ENCODE measurements around the gene DNAJA3. TPM values are rescaled to one million over a fixed set of nuclear protein-coding genes. Genes with fewer than 3 reads are reported as not detected.

Gene DNAJA3
- total and polyA plus RNA-seq, 2 experiments from 2014 or later: 60.5 to 70.7 TPM

DNA sequence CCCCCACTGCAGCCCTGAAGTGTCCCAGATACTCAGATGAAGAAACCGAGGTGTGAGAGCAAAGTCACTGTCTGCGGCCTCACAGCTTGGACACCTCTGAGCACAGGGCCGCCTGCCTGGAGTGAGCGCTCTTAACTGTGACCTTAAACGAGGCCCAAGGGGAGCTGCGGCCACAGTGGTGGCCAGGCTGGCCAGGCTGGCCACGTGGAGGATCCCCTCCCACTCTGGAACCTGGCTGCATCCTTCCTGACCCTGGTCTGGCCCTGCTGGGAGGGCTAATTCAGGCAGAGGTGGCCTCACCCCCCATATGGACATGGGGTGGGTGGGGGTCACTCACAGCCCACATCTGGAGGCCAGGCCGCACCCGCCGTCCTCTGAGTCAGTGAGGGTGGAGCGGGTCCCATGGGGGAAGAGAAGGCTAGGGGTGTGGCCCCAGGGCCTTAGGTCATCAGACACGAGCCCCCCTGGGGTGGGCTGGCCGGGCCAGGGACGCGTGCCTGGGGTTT, 47.5 kb upstream of the DNAJA3 start:
- no peaks in the 10 kb centered on the region for H3K36me3 ChIP-seq
- H3K27me3 ChIP-seq: no peaks in the 10 kb centered on the region
- DNase-seq (ENCODE audit: low read depth in 1 of 2, low spot score in 1 of 2): no peak
- peak overlapping the region; percentile 34 for H3K27ac ChIP-seq
- TF ChIP-seq, protein P1, sequence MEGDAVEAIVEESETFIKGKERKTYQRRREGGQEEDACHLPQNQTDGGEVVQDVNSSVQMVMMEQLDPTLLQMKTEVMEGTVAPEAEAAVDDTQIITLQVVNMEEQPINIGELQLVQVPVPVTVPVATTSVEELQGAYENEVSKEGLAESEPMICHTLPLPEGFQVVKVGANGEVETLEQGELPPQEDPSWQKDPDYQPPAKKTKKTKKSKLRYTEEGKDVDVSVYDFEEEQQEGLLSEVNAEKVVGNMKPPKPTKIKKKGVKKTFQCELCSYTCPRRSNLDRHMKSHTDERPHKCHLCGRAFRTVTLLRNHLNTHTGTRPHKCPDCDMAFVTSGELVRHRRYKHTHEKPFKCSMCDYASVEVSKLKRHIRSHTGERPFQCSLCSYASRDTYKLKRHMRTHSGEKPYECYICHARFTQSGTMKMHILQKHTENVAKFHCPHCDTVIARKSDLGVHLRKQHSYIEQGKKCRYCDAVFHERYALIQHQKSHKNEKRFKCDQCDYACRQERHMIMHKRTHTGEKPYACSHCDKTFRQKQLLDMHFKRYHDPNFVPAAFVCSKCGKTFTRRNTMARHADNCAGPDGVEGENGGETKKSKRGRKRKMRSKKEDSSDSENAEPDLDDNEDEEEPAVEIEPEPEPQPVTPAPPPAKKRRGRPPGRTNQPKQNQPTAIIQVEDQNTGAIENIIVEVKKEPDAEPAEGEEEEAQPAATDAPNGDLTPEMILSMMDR (IDR thresholded peaks at IDR 0.05; ENCODE audit: low read depth, low read length): no peak
- H3K4me1 ChIP-seq (ENCODE audit: low read depth): peaks cover 43% of the 10 kb centered on the region
- H3K9me3 ChIP-seq (ENCODE audit: low read depth): no peaks in the 10 kb centered on the region
- no peak overlapping the region for H3K4me3 ChIP-seq

GRCh38 chr16:4378999-4379690, 46.5 kb upstream of the DNAJA3 start:
- no peaks in the 10 kb centered on the region for H3K36me3 ChIP-seq
- H3K4me3 ChIP-seq: no peak overlapping the region
- peaks cover 36% of the 10 kb centered on the region for H3K4me1 ChIP-seq (ENCODE audit: low read depth)
- no peaks in the 10 kb centered on the region for H3K27me3 ChIP-seq
- H3K9me3 ChIP-seq (ENCODE audit: low read depth): no peaks in the 10 kb centered on the region
- no peak for DNase-seq (ENCODE audit: low read depth in 1 of 2, low spot score in 1 of 2)
- TF ChIP-seq, protein P1 (IDR thresholded peaks at IDR 0.05; ENCODE audit: low read depth, low read length): no peak
- peak overlapping the region; percentile 34 for H3K27ac ChIP-seq

DNA sequence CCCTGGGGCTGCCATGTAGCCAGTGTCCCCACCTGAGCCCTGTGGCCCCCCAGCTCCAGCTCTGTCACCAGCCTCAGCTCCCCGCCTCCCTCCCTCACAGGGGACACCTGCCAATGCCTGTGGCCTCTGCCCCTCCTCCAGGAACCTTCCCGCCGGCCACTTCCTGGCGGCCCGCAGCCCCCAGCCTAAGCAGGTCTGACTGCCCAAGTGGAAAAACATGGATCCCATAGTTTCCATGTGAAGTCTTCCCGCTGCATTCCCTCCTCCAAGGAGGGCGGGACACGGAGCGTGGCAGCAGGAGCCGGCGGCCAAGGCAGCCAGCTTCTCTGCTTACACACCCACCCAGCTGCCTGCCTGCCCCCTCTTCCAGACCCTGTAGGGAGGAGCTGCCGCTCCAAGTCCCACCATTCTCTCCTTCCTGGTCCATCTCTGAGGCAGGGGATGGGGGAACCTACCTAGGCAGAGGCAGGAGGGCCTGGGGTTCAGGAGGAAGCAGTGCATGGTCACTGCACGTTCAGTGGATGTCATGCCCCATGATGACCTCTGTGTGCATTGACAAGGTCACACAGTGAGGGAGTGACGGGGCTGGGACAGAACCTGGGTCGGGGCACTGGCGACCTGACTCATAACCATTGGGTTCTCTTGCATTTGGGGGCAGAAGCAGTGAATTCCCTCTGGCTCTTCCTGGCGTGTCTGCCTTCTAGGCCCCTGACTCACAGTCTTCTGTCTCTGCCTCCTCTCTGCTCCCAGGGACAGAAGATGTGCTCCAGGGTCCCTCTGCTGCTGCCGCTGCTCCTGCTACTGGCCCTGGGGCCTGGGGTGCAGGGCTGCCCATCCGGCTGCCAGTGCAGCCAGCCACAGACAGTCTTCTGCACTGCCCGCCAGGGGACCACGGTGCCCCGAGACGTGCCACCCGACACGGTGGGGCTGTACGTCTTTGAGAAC, 45.3 kb upstream of the DNAJA3 start:
- TF ChIP-seq, protein P1 (IDR thresholded peaks at IDR 0.05; ENCODE audit: low read depth, low read length): no peak
- Histone ChIP-seq H3K27me3 (no peaks in the 10 kb centered on the region), H3K9me3 (ENCODE audit: low read depth) (no peaks in the 10 kb centered on the region), H3K27ac (peak overlapping the region; percentile 50), H3K4me3 (no peak overlapping the region), H3K36me3 (no peaks in the 10 kb centered on the region), H3K4me1 (ENCODE audit: low read depth) (peaks cover 29% of the 10 kb centered on the region)
- DNase-seq (ENCODE audit: low read depth in 1 of 2, low spot score in 1 of 2): no peak

GRCh38 chr16:4381072-4381934, 44.4 kb upstream of the DNAJA3 start:
- no peaks in the 10 kb centered on the region for H3K36me3 ChIP-seq
- H3K4me3 ChIP-seq: no peak overlapping the region
- no peak for DNase-seq (ENCODE audit: low read depth in 1 of 2, low spot score in 1 of 2)
- H3K27me3 ChIP-seq: no peaks in the 10 kb centered on the region
- peaks cover 29% of the 10 kb centered on the region for H3K4me1 ChIP-seq (ENCODE audit: low read depth)
- H3K27ac ChIP-seq: no peak overlapping the region
- H3K9me3 ChIP-seq (ENCODE audit: low read depth): no peaks in the 10 kb centered on the region
- TF ChIP-seq, protein P1 (IDR thresholded peaks at IDR 0.05; ENCODE audit: low read depth, low read length): no peak
